Peyer's patch (tissue), 4 donors: ENCODE results near the gene PGPEP1.
"Not testable (repeated sequence)": the region's sequence is repeated elsewhere in the genome, so short reads cannot be mapped to it uniquely, and the experiment has no call there.

ENCODE experiments used
- CTCF ChIP-seq, 6 experiments: fragments of 450-650 bp in 4 of 6; fragments of 200-600 bp in 2 of 6; sonication (generic) in 1 of 6; IDR thresholded peaks; one replicate each; pipeline ENCODE4 v1.5.1; 2017 to 2019; ENCODE audit warnings: antibody characterized with exemption in 6 of 6, mild to moderate bottlenecking in 3 of 6, moderate library complexity in 1 of 6
- POLR2A ChIP-seq, 2 donors: fragments of 450-650 bp; IDR thresholded peaks; one replicate each; pipeline ENCODE4 v1.5.1; 2017; ENCODE audit warnings: antibody characterized with exemption in 2 of 2, mild to moderate bottlenecking in 2 of 2, moderate library complexity in 2 of 2

- TF ChIP-seq CTCF, POLR2A (IDR thresholded peaks at IDR 0.05): not testable (repeated sequence)
These were observed 65.4 kb downstream of the PGPEP1 start for GRCh38 chr19:18405754-18406153.
